Measurements from ENCODE around the gene APH1A. TPM values are rescaled to one million over a fixed set of nuclear protein-coding genes. Genes with fewer than 3 reads are reported as not detected.
A peak's percentile ranks its signal among the peaks of the same experiment; 100 is the strongest.

Gene APH1A
- total and polyA plus RNA-seq, 2 of the 13 experiments (the other 11 are each of a cell fraction or from before 2014, with no cell fraction given), result 114 to 130 TPM

DNA sequence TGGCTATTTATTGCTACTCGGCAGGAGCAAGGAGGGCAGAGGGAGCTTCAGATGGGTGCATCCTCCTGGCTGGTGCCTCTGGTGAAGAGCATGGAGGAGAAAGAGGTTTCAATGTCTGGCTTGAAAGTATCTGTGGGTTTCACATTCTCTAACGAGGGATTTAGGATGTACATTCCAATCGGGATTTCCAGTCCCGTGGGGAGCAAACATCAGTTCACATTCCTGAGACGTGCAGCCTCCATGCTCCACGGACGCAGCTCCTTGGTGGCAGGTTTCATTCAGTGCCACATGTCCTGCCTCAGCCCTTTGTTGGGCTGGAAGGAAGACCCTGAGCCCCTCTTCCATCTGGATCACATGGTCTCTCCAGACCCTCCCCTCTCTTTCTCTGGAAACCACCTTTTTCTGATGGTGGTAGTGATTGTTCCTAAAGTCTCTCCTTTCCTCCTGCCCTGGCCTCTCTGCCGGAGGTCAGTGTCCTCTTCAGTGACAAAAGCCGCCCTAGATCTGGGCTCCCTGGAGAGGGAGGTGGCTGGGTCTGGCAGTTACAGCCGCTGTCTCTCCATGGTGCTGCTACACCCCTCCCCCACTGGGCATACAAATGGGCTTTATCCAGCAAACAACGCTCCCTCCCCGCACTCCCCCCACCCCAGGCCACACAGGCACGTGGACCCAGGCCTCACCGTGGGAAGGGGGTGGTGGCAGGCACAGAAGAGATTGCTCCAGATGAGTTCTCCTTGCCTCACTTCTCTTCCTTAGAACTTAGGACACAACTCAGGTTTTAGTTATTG lies 12.1 kb downstream of the APH1A start (continued):
- TF ChIP-seq AKAP8 (CRISPR knock-in tag; IDR thresholded peaks at IDR 0.05) (no peak), ZNF333 (CRISPR knock-in tag; IDR thresholded peaks at IDR 0.05; ENCODE audit: borderline replicate concordance) (no peak), MZF1 (CRISPR knock-in tag; IDR thresholded peaks at IDR 0.05; ENCODE audit: borderline replicate concordance) (no peak), ZNF672 (CRISPR knock-in tag; IDR thresholded peaks at IDR 0.05) (no peak), SAP130 (CRISPR knock-in tag; IDR thresholded peaks at IDR 0.05; ENCODE audit: low read depth) (0 out of 2 replicates have a peak, but pooled peaks have one; percentile 6), MYC (CRISPR knock-in tag; IDR thresholded peaks at IDR 0.05; ENCODE audit: borderline replicate concordance) (peak; percentile 80; the same call in 1 of the 2 replicates), CEBPG (CRISPR knock-in tag; IDR thresholded peaks at IDR 0.05) (no peak), TCF7 (IDR thresholded peaks at IDR 0.05; ENCODE audit: low read depth) (no peak), MTA3 (CRISPR knock-in tag; IDR thresholded peaks at IDR 0.05) (no peak), HOXA3 (CRISPR knock-in tag; IDR thresholded peaks at IDR 0.05) (0 out of 2 replicates have a peak, but pooled peaks have one; percentile 32), TBX3 (IDR thresholded peaks at IDR 0.05; ENCODE audit: borderline replicate concordance) (no peak), NONO (IDR thresholded peaks at IDR 0.05) (no peak), NONO (CRISPR knock-in tag; conservative IDR thresholded peaks at IDR 0.05) (no peak), ZFX (CRISPR knock-in tag; IDR thresholded peaks at IDR 0.05; ENCODE audit: low read depth) (0 out of 2 replicates have a peak, but pooled peaks have one; percentile 40), KDM2A (CRISPR knock-in tag; IDR thresholded peaks at IDR 0.05; ENCODE audit: borderline replicate concordance, low read depth) (0 out of 2 replicates have a peak, but pooled peaks have one; percentile 22), ZNF17 (CRISPR knock-in tag; IDR thresholded peaks at IDR 0.05) (no peak)
- TF ChIP-seq, protein P1, sequence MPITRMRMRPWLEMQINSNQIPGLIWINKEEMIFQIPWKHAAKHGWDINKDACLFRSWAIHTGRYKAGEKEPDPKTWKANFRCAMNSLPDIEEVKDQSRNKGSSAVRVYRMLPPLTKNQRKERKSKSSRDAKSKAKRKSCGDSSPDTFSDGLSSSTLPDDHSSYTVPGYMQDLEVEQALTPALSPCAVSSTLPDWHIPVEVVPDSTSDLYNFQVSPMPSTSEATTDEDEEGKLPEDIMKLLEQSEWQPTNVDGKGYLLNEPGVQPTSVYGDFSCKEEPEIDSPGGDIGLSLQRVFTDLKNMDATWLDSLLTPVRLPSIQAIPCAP (CRISPR knock-in tag; IDR thresholded peaks at IDR 0.05; ENCODE audit: low read depth), result 0 out of 2 replicates have a peak, but pooled peaks have one; percentile 51
- TF ChIP-seq, protein P2, sequence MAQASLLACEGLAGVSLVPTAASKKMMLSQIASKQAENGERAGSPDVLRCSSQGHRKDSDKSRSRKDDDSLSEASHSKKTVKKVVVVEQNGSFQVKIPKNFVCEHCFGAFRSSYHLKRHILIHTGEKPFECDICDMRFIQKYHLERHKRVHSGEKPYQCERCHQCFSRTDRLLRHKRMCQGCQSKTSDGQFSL (CRISPR knock-in tag; IDR thresholded peaks at IDR 0.05), result peak; percentile 48; the same call in 1 of the 2 replicates
- TF ChIP-seq, protein P3, sequence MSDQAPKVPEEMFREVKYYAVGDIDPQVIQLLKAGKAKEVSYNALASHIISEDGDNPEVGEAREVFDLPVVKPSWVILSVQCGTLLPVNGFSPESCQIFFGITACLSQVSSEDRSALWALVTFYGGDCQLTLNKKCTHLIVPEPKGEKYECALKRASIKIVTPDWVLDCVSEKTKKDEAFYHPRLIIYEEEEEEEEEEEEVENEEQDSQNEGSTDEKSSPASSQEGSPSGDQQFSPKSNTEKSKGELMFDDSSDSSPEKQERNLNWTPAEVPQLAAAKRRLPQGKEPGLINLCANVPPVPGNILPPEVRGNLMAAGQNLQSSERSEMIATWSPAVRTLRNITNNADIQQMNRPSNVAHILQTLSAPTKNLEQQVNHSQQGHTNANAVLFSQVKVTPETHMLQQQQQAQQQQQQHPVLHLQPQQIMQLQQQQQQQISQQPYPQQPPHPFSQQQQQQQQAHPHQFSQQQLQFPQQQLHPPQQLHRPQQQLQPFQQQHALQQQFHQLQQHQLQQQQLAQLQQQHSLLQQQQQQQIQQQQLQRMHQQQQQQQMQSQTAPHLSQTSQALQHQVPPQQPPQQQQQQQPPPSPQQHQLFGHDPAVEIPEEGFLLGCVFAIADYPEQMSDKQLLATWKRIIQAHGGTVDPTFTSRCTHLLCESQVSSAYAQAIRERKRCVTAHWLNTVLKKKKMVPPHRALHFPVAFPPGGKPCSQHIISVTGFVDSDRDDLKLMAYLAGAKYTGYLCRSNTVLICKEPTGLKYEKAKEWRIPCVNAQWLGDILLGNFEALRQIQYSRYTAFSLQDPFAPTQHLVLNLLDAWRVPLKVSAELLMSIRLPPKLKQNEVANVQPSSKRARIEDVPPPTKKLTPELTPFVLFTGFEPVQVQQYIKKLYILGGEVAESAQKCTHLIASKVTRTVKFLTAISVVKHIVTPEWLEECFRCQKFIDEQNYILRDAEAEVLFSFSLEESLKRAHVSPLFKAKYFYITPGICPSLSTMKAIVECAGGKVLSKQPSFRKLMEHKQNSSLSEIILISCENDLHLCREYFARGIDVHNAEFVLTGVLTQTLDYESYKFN (CRISPR knock-in tag; conservative IDR thresholded peaks at IDR 0.05), result peak; percentile 25; the same call in 1 of the 2 replicates
- TF ChIP-seq, protein P4, sequence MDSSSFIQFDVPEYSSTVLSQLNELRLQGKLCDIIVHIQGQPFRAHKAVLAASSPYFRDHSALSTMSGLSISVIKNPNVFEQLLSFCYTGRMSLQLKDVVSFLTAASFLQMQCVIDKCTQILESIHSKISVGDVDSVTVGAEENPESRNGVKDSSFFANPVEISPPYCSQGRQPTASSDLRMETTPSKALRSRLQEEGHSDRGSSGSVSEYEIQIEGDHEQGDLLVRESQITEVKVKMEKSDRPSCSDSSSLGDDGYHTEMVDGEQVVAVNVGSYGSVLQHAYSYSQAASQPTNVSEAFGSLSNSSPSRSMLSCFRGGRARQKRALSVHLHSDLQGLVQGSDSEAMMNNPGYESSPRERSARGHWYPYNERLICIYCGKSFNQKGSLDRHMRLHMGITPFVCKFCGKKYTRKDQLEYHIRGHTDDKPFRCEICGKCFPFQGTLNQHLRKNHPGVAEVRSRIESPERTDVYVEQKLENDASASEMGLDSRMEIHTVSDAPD (CRISPR knock-in tag; IDR thresholded peaks at IDR 0.05), result no peak
- TF ChIP-seq, protein P5, sequence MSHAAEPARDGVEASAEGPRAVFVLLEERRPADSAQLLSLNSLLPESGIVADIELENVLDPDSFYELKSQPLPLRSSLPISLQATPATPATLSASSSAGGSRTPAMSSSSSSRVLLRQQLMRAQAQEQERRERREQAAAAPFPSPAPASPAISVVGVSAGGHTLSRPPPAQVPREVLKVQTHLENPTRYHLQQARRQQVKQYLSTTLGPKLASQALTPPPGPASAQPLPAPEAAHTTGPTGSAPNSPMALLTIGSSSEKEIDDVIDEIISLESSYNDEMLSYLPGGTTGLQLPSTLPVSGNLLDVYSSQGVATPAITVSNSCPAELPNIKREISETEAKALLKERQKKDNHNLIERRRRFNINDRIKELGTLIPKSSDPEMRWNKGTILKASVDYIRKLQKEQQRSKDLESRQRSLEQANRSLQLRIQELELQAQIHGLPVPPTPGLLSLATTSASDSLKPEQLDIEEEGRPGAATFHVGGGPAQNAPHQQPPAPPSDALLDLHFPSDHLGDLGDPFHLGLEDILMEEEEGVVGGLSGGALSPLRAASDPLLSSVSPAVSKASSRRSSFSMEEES (CRISPR knock-in tag; IDR thresholded peaks at IDR 0.05), result no peak

Data from HepG2 (cell line).